HG03432 (cell line): ENCODE measurements around the gene VIPR2.

ENCODE experiments used
- ATAC-seq: cut with Tn5 transposase; IDR thresholded peaks from one replicate; pipeline ENCODE4 v1.9.1; 2021; ENCODE audit warnings: mild to moderate bottlenecking, moderate library complexity; ENCODE audit not compliant: unreplicated experiment

VIPR2 gene

DNA sequence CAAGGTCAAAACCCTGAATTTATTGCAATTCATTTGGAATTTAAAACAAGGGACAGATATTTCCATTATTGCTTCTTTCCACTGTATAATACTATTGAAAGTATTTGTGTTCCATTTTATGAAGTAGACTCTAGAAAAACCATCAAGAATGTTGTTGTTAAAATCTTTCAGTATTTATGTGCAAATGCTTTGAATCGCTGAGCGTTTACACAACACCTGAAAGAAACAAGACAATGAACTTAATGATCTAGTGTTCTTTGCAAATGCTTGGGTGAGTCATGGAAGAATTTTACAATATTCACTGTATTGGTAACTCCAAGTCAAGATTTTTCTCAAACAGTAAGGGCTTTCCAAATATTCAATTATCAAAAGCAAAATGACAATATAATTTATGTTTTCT lies 97.1 kb downstream of the VIPR2 start:
- ATAC-seq: no peak

- ATAC-seq: no peak
Observed at GRCh38 chr7:159046300-159046699, 98.4 kb downstream of the VIPR2 start.

DNA sequence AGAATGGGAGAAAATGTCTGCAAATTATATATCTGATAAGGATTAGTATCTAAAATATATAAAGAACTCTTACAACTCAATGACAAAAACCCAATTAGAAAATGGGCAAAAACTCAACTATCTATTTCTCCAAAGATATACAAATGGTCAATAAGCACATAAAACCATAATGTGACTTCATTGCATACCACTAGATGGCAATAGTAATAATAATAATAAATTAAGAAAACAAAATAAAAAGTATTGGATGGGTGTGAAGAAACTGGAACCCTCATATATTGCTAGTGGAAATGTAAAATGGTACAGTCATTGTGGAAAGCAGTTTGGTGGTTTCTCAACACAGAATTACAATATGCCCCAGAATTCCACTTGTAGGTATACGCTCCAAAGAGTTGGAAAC lies 98.8 kb downstream of the VIPR2 start:
- ATAC-seq: no peak

DNA sequence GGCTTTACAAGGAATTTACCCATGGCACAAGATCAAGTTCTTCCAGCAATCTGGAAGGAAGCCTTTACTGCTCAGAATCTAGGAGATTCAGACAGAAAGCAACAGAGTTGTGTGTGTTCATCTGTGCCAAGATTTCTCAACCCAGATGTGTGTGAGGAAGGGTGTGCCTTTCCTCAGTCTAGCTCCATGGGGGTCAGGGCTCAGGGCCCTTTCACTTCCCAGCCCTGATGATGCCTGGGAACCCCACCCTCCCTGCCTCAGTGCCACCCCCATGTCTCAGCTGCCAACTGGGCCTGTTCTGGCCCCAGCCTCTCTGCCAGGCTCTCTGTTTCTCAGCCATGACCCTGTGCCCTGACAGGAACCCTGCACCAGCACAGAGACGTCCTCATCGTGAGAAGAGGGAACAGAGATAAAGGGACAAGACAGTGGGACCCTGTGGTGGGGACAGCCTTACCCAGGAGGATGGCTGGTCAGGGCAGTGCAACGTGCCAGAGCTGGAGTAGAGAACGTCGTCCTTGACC lies 102.0 kb downstream of the VIPR2 start:
- no peak for ATAC-seq

DNA sequence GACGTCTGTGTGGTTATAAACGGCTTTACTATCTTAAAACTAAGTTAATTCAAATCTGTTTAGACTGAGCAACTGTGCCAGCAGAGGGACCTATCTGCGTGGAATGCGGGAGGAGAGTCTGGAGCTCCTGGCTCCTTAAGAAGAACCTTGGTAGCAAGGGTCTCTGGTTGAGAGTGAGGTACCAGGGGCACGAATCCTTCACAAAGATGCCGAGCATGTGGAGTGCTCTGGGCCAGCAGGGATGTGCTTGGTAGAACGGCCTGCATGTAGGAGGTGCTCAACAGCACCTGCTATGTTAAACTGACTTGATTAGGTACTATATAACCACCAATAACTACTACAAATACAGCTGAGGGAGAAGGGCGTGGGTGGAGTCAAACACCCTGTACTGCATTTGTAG lies 102.6 kb downstream of the VIPR2 start:
- no peak for ATAC-seq

GRCh38 chr7:159040912-159041711 lies 103.6 kb downstream of the VIPR2 start:
- no peak for ATAC-seq

GRCh38 chr7:159040146-159040545 lies 104.5 kb downstream of the VIPR2 start:
- ATAC-seq: no peak

- ATAC-seq: no peak
Observed at GRCh38 chr7:159039716-159040115, 105.0 kb downstream of the VIPR2 start.

- ATAC-seq: no peak
Observed at GRCh38 chr7:159038066-159038465, 106.6 kb downstream of the VIPR2 start.

DNA sequence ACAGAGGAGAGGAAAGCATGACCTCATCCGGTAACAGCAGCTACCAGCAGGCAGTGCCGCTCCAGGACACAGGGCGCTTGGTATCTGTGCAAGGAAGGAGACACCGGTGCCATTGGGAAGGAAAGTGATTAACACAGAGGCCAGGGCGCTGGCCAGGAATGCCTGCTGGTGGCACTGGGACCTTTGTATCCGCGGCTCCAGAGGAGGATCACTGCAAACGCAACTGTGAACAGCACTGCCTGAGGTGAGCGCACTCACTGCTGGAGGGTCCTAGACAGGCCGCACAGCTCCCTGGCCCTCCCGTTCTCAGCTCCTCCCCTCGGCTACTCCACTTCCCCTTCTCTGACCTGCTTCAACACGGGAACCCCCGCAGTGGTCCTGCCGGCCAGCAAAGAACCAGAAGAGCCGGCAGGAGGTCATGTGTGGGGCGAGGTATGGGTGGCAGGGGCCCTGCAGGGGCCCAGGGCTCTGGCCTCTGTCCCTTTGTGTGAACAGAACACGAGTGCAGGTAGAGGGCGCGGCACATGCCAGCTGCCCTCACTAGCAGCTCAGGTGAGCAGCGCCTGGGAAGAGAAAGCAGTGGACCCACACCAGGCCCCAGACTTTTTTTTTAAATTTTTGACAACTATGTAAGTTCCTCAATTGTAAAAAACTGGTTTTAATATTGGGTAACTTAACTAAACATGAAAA lies 107.6 kb downstream of the VIPR2 start:
- no peak for ATAC-seq

DNA sequence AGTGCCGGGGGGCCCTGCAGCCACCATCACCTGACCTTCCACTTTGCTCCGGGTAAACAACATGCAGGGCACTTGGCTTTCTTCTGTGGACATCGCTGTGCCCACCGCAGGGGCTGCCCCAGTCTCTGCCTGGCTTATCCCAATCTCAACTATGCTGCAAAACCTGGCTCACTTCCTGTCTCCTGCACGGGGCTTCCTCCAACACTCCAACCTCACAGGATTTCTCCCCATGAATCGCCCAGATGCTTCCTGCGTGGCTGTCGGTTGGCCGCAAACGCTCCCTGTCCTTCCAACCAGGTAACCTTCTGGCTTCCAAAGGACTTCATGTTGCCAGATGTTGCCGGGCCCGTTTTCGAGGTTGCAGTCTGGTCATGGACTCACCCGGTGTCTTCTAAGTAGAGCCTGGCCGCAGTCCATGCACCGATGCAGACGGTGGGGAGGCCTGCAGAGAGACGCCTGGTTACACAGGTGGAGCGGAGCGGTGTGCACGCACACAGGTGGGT lies 109.0 kb downstream of the VIPR2 start:
- ATAC-seq: no peak

- ATAC-seq: no peak
Observed at GRCh38 chr7:159034988-159035387, 109.7 kb downstream of the VIPR2 start.

DNA sequence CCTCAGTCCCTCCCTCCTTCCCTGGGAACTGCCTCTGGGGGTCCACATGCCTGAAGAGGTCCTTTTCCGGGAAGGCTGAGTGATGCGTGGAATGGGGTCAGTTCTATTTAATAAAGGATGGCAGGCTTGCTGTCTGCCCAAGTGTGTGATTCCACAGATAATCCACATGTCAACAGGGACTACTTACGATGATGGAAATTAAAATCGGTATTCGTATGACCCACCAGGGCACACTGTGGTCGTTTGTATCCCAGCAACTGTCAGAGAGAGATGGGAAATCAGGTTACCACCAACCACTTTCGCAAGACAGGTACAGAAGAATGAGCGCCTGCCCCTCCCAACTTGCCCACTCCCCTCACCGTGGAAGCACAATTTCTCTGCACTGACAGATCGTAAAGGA lies 110.3 kb downstream of the VIPR2 start:
- ATAC-seq: no peak

DNA sequence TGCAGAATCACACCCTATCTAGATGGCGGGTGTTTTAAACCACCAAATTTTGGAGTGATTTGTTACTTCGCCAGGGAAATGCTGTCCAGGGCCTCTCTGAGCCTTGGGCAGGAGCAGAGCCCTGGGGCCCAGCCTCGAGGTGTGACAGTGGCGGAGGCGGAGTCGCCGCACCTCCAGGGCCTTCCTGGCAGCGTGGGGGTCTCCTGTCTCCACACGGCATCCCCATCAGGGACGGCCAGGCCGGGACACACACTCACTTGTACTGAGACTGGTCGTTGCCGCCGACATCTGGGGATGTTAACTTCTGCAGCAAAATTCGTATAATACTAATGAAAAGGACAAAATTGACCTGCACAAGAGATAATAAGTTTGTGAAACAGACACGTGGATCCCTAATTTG lies 110.7 kb downstream of the VIPR2 start:
- no peak for ATAC-seq

- ATAC-seq: no peak
Observed at GRCh38 chr7:159033473-159033825, 111.2 kb downstream of the VIPR2 start.

DNA sequence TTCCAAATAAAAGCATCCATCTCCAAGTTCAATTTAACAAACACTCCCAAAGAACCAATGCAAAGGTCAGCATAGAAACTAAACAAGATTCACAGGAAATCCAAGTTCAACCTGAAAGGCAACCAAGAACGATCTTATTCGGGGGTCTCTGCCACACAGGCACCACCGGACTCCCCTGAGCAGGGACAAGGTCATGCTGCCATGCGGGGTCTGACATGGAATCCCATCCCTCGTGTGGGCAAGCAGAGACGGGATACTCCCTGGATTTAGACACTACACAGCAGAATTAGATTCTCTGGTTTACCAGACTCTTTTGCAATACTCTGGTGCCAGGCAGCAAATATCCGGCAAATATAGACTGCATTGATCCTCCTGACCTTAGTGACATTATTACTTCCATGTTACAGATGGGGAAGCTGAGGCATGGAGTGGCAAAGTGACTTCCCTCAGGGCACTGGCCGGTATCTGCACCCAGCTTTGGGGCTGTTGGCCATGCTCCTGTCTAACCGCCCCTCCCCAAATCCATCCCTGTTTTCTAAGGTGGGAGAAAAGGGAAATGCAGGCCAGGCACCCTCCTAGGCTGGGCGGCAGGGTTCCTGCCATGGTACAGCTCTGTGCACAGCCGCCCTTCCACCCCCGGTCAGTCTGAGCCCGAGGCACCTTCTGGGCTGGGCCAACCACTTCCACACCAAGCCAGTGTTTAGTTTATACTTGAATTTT lies 111.8 kb downstream of the VIPR2 start:
- ATAC-seq: no peak

DNA sequence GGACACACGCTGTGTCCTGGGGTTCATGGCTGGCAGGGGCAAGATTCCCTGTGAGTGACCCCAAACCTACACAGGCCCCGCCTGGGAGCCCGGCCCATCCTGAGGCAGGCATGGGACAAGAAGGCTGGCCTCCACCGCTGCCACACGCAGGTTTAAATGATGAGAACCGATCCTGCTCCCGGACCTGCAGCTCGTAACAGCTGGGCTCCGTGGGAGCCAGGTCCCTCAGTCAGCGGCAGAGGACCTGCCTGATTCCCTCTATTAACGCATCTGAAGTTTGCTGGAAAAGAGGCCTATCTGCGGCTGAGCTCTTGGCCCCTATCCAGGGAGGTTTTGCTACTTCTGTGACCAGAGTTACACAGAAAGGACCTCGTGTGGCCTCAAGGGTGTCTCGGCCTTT lies 112.3 kb downstream of the VIPR2 start:
- ATAC-seq: no peak

DNA sequence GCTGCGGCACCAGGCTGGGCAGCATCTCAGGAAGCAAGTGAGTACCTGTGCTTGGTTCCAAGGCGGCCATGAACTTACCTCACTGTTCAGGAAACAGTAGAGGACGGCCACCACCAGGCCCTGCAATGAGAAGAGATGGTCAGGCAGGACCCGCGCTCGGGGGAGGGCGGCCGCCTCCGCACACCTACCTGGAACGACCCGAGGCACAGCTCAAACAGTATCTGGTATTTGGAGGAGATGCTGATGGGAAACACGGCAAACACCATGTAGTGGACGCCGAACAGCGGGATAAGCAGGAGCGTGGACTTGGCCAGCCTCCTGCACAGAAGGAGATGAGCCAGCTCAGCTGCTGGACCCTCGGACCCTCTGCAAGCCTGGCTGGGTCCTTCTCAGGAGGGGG lies 112.9 kb downstream of the VIPR2 start:
- no peak for ATAC-seq

GRCh38 chr7:159031135-159031701 lies 113.4 kb downstream of the VIPR2 start:
- no peak for ATAC-seq

GRCh38 chr7:159030490-159031134 lies 114.1 kb downstream of the VIPR2 start:
- no peak for ATAC-seq
